ENCODE measurements around the gene AGAP2. TPM values are rescaled to one million over a fixed set of nuclear protein-coding genes. Genes with fewer than 3 reads are reported as not detected.

The AGAP2 gene
- total and polyA plus RNA-seq, 2 of the 8 experiments (the other 6 are each of a cell fraction or from before 2014, with no cell fraction given), result 1.5 TPM

DNA sequence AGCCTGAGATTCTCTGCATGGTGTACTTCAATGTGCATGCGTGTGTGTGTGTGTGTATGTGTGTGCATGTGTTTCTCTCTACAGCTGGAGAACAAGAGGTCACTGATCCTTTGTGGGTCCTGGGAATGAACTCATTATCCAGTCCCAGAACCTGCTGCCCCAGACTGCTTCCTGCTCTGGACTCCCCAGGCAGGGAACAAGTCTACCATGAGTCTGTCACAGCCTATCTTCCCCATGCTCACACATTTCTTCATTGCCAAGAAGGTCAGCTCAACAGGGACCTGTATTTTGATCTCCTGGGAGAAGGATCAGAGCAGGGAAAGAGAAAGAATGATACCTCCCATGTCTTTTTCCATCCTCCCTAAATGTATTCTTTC, 2.9 kb upstream of the AGAP2 start:
- Histone ChIP-seq H2AFZ (ENCODE audit: low read length) (no peak overlapping the region), H2BK120ac (replicated peaks; ENCODE audit: low read depth, low read length) (no peak overlapping the region), H3K4ac (replicated peaks; ENCODE audit: insufficient read length, low read depth, low read length) (no peak overlapping the region), H3K23me2 (ENCODE audit: low read depth, low read length) (peaks cover 6% of the 10 kb centered on the region), H4K20me1 (replicated peaks in 1 of 2; ENCODE audit: control insufficient read depth in 1 of 2, insufficient read depth in 2 of 2, low read length in 2 of 2) (peaks cover 0 to 6% of the 10 kb centered on the region in 2 experiments), H2BK20ac (ENCODE audit: low read length) (no peak overlapping the region), H3K56ac (replicated peaks; ENCODE audit: insufficient read length, low read depth, low read length) (no peak overlapping the region), H3K18ac (ENCODE audit: extremely low read depth, low read length) (no peak overlapping the region), H3K36me3 (ENCODE audit: control insufficient read depth in 2 of 4, insufficient read depth in 4 of 4, low read length in 3 of 4) (peaks cover 0 to 10% (median 5%) of the 10 kb centered on the region in 4 experiments; a peak in 5 of 8 replicates), H4K91ac (replicated peaks; ENCODE audit: insufficient read length, low read length) (no peak overlapping the region), H3K9ac (replicated peaks in 1 of 4; ENCODE audit: extremely low read depth in 1 of 4, low read depth in 3 of 4, low read length in 3 of 4) (no peak overlapping the region), H3K14ac (ENCODE audit: insufficient read length) (no peak overlapping the region), H4K8ac (ENCODE audit: extremely low read depth, insufficient read depth, low read length) (no peak overlapping the region), H3K27ac (ENCODE audit: low read depth, low read length) (no peak overlapping the region), H3K27me3 (replicated peaks in 1 of 4; ENCODE audit: control insufficient read depth in 3 of 4, extremely low read depth in 1 of 4, insufficient read depth in 3 of 4, low read length in 3 of 4) (peaks cover 33 to 54% (median 50%) of the 10 kb centered on the region in 4 experiments), H3K79me1 (ENCODE audit: low read depth, low read length) (peaks cover 6% of the 10 kb centered on the region), H4K5ac (ENCODE audit: insufficient read length, low read depth, low read length) (no peak overlapping the region), H3K79me2 (ENCODE audit: control insufficient read depth in 1 of 2, insufficient read depth in 2 of 2, low read length in 2 of 2) (no peaks in the 10 kb centered on the region), H3K23ac (ENCODE audit: insufficient read length) (no peak overlapping the region), H3K4me2 (ENCODE audit: insufficient read depth in 1 of 2, low read depth in 2 of 2, low read length in 2 of 2) (peak overlapping the region in 1 of 2 experiments; percentile 23; a peak in 1 of 4 replicates), H2BK12ac (ENCODE audit: low read depth, low read length) (no peak overlapping the region), H3K4me1 (replicated peaks in 1 of 4; ENCODE audit: control insufficient read depth in 3 of 4, insufficient read depth in 4 of 4, low read length in 3 of 4) (peaks cover 0 to 28% (median 14%) of the 10 kb centered on the region in 4 experiments; a peak in 6 of 7 replicates), H2AK5ac (ENCODE audit: low read depth, low read length) (no peak overlapping the region), H3K9me3 (ENCODE audit: insufficient read depth in 2 of 2, low read depth in 1 of 2, low read length in 1 of 2) (no peaks in the 10 kb centered on the region; a peak in 1 of 4 replicates), H3K4me3 (ENCODE audit: extremely low read depth in 1 of 4, insufficient read depth in 2 of 4, low read depth in 3 of 4, low read length in 4 of 4) (no peak overlapping the region), H2BK5ac (ENCODE audit: low read depth, low read length) (no peak overlapping the region), H2BK15ac (ENCODE audit: low read length) (peak overlapping the region; percentile 62; the same call in 1 of the 2 replicates)
- POLR2A ChIA-PET (ENCODE audit: partially characterized antibody), result interaction anchor here (1.0 to 3.9 kb wide), 7 partner anchors 9 to 133 kb away, joined by 3 to 25 read pairs (median 4); partner anchors contain the start of genes CDK4, EEF1AKMT3 and METTL1
- CTCF ChIA-PET (ENCODE audit: partially characterized antibody), result interaction anchor here (0.6 to 11.2 kb wide), 14 partner anchors 8 to 222 kb away, joined by 3 to 149 read pairs (median 4); partner anchors contain the start of genes ARHGEF25, DDIT3 and OS9
- 77% methylated on average over 1 of the region's 1 CpG; no CpG with 5 or more reads in 1 of the 2 experiments for WGBS, 2 experiments (ENCODE audit: extremely low coverage in 1 of 2, insufficient coverage in 1 of 2, insufficient read length in 1 of 2, insufficient replicate concordance in 2 of 2, low coverage in 1 of 2, low lambda C conversion rate in 2 of 2, missing lambda C conversion rate in 1 of 2)
- FAIRE-seq (no peak), DNase-seq (ENCODE audit: low read depth in 1 of 2, low spot score in 2 of 2) (no peak)
- TF ChIP-seq KDM5A (IDR thresholded peaks at IDR 0.05; ENCODE audit: low read length) (no peak), ATF3 (IDR thresholded peaks at IDR 0.05; ENCODE audit: insufficient read depth, low read depth, low read length) (no peak), USF2 (IDR thresholded peaks at IDR 0.05; ENCODE audit: low read length) (no peak), GTF2F1 (IDR thresholded peaks at IDR 0.05; ENCODE audit: borderline replicate concordance, low read depth, low read length) (no peak), CTBP2 (IDR thresholded peaks at IDR 0.05; ENCODE audit: borderline replicate concordance, insufficient read depth, insufficient read length, low read length) (no peak), SRF (IDR thresholded peaks at IDR 0.05; ENCODE audit: low read depth, low read length) (no peak), SUZ12 (IDR thresholded peaks at IDR 0.05; ENCODE audit: low read length) (no peak), RBBP5 (IDR thresholded peaks at IDR 0.05; ENCODE audit: borderline replicate concordance, low read depth, low read length) (no peak), NANOG (IDR thresholded peaks at IDR 0.05; ENCODE audit: insufficient read depth, low read depth, low read length, poor library complexity, severe bottlenecking) (no peak), POLR2AphosphoS5 (IDR thresholded peaks at IDR 0.05; ENCODE audit: low read depth, low read length) (no peak), CBX5 (IDR thresholded peaks at IDR 0.05; ENCODE audit: low read depth, low read length) (no peak), TAF1 (IDR thresholded peaks at IDR 0.05; ENCODE audit: low read depth, low read length) (no peak)
